ENCODE results near the gene GKN2. TPM values are rescaled to one million over a fixed set of nuclear protein-coding genes. Genes with fewer than 3 reads are reported as not detected.
A peak's percentile ranks its signal among the peaks of the same experiment; 100 is the strongest.

Gene GKN2
- total and polyA plus RNA-seq, 8 donors: 1.1 to 181 (median 1.6) TPM

GRCh38 chr2:68936427-68936826, 16.3 kb downstream of the GKN2 start:
- intact Hi-C loops (cut with DNase I): no loop called here
- no peak for TF ChIP-seq CTCF (IDR thresholded peaks at IDR 0.05)
- H3K27me3 ChIP-seq: no peaks in the 10 kb centered on the region
- no peak overlapping the region for H3K4me3 ChIP-seq
- DNase-seq (no peak), ATAC-seq (peak; percentile 48)
- no peak overlapping the region for H3K27ac ChIP-seq
- no peaks in the 10 kb centered on the region for H3K36me3 ChIP-seq
- H3K4me1 ChIP-seq: peaks cover 0 to 6% of the 10 kb centered on the region in 2 donors
- H3K9me3 ChIP-seq: peaks cover 0 to 2% of the 10 kb centered on the region in 2 donors

GRCh38 chr2:68935471-68935870, 17.2 kb downstream of the GKN2 start:
- no peaks in the 10 kb centered on the region for H3K36me3 ChIP-seq
- no peak for DNase-seq
- H3K9me3 ChIP-seq: peaks cover 0 to 2% of the 10 kb centered on the region in 2 donors
- peaks cover 0 to 6% of the 10 kb centered on the region in 2 donors for H3K4me1 ChIP-seq
- no peak overlapping the region for H3K4me3 ChIP-seq
- H3K27ac ChIP-seq: no peak overlapping the region
- no peak for TF ChIP-seq CTCF (IDR thresholded peaks at IDR 0.05)
- no peaks in the 10 kb centered on the region for H3K27me3 ChIP-seq
- intact Hi-C loops (cut with DNase I): no loop called here
- no peak for ATAC-seq

- H3K4me1 ChIP-seq: peaks cover 0 to 6% of the 10 kb centered on the region in 2 donors
- TF ChIP-seq CTCF (IDR thresholded peaks at IDR 0.05): no peak
- no peak for ATAC-seq
- H3K4me3 ChIP-seq: no peak overlapping the region
- intact Hi-C loops (cut with DNase I): no loop called here
- H3K27ac ChIP-seq: no peak overlapping the region
- H3K9me3 ChIP-seq: no peaks in the 10 kb centered on the region
- H3K36me3 ChIP-seq: no peaks in the 10 kb centered on the region
- H3K27me3 ChIP-seq: no peaks in the 10 kb centered on the region
- no peak for DNase-seq
Observed at GRCh38 chr2:68934021-68934420, 18.7 kb downstream of the GKN2 start.

GRCh38 chr2:68932402-68932801, 20.3 kb downstream of the GKN2 start:
- intact Hi-C loops (cut with DNase I): no loop called here
- Histone ChIP-seq H3K36me3 (no peaks in the 10 kb centered on the region), H3K4me1 (peaks cover 0 to 6% of the 10 kb centered on the region in 2 donors), H3K27ac (no peak overlapping the region), H3K27me3 (no peaks in the 10 kb centered on the region), H3K9me3 (no peaks in the 10 kb centered on the region), H3K4me3 (no peak overlapping the region)
- DNase-seq (peak in 1 of 4 donors; percentile 60), ATAC-seq (no peak)
- no peak for TF ChIP-seq CTCF (IDR thresholded peaks at IDR 0.05)

GRCh38 chr2:68931799-68932198, 20.9 kb downstream of the GKN2 start:
- Histone ChIP-seq H3K9me3 (no peaks in the 10 kb centered on the region), H3K27ac (peak overlapping the region in 1 of 2 donors; percentile 5), H3K36me3 (no peaks in the 10 kb centered on the region), H3K4me3 (no peak overlapping the region), H3K4me1 (peaks cover 0 to 6% of the 10 kb centered on the region in 2 donors), H3K27me3 (no peaks in the 10 kb centered on the region)
- no peak for TF ChIP-seq CTCF (IDR thresholded peaks at IDR 0.05)
- intact Hi-C loops (cut with DNase I): no loop called here
- ATAC-seq (no peak), DNase-seq (peak in 2 of 4 donors; percentile 68 to 80)
